Hepatic stellate cell (primary cell): ENCODE measurements around the gene DBN1.

Source experiments
- DNase-seq: peaks from one replicate; pipeline ENCODE4 v3.0.0; 2011; ENCODE audit warnings: low spot score

Gene DBN1

GRCh38 chr5:177443144-177443983 lies 30.1 kb downstream of the DBN1 start:
- no peak for DNase-seq

- no peak for DNase-seq
Measured at GRCh38 chr5:177442066-177442826, 31.2 kb downstream of the DBN1 start.

GRCh38 chr5:177440990-177441780 lies 32.2 kb downstream of the DBN1 start:
- no peak for DNase-seq

GRCh38 chr5:177440211-177440989 lies 33.0 kb downstream of the DBN1 start:
- no peak for DNase-seq

DNA sequence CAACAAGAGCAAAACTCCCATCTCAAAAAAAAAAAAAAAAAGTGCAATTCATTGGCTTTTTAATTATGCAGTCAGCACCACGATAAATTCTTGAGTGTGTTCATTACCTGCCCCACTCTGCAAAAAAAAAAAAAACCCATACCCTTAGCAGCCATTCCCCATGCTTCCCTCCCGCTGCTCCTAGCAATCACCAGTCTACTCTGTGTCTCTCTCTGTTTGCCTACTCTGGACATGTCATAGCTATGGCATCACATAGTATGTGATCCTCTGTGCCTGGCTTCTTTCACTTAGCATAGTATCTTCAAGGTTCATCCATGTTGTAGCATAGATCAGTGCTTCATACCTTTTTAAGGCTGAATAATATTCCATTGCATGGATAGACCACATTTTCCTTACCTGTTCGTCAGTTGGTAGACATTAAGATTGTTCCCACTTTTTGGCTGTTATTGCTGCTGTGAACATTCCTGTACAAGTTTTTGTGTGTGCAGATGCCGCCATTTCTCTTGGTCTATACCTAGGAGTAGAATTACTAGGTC lies 33.8 kb downstream of the DBN1 start:
- DNase-seq: no peak

GRCh38 chr5:177438468-177438867 lies 35.0 kb downstream of the DBN1 start:
- no peak for DNase-seq

GRCh38 chr5:177437623-177438022 lies 35.8 kb downstream of the DBN1 start:
- no peak for DNase-seq

DNA sequence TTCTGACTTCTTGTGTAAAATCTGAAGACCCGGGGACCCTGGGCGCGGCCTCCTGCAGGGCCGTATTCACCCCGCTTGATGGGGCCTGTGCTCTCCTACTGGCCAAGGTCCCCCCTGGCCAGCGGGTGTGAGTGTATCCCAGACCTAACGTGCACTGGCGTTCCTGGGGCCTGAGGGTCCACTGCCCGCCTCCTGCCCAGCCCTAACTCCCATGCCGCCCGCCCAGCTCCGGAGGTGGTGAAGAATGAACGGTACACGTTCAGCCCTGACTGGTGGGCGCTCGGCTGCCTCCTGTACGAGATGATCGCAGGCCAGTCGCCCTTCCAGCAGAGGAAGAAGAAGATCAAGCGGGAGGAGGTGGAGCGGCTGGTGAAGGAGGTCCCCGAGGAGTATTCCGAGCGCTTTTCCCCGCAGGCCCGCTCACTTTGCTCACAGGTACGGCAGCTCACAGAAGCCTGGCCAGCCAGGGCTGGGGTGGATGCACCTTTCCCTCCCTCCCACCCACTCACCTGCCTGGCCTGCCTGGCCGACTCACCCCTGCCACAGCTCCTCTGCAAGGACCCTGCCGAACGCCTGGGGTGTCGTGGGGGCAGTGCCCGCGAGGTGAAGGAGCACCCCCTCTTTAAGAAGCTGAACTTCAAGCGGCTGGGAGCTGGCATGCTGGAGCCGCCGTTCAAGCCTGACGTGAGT lies 37.4 kb downstream of the DBN1 start:
- no peak for DNase-seq

DNA sequence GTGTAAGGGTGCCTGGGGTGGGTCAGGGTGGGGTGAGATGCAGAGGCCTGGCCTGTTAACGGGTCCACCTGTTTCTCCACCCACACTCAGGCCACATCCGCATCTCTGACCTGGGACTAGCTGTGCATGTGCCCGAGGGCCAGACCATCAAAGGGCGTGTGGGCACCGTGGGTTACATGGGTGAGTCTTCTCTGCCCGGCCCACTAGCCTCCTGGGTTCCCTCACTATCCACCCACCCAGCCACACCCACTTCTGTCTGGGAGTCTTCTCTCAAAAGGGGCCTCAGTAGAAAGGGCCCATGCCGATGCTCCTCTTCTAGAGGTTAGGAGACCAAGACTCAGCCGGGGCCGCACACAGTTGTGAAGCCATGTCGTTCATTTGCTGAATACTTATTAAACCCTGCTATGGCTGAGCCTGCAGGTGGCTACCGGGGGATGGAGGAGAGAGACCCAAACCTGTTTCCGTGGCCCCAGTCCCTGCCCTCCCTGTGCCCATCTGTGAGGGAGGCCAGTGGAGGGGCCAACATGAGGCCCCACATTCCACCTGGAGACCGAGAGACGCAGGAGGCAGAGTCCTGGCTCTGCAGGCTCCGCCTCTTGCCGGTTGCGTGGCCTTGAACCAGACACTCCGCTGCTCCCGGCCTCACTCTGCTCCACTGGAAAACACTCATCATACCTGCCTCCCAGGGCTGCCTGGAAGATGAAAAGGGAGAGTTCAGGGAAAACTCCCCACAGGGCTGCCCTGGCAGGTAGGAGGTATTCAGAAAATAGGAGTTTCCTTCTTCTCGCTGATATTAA lies 38.3 kb downstream of the DBN1 start:
- no peak for DNase-seq

DNA sequence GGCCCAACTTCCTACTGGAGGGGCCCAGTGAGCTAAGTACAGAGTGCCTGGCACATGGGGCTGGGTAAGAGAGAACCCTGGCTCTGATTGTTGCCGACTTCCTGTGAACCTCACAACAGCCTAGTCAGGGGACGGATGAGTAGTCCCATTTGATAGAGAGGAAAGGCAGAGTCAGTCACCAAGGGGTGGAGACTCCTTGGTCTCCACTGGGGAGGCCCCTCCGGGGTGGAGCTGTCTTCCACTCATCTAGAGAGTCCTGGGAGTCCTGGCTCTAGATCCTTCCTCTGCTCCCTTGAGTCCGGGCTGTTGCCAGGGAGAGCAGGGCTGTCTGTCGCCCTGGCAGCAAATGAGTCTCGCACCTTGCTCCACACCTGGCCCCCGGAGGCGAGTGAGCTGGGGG lies 39.0 kb downstream of the DBN1 start:
- no peak for DNase-seq

GRCh38 chr5:177433658-177434217 lies 39.7 kb downstream of the DBN1 start:
- DNase-seq: no peak

- DNase-seq: no peak
Measured at GRCh38 chr5:177432839-177433657, 40.4 kb downstream of the DBN1 start.

DNA sequence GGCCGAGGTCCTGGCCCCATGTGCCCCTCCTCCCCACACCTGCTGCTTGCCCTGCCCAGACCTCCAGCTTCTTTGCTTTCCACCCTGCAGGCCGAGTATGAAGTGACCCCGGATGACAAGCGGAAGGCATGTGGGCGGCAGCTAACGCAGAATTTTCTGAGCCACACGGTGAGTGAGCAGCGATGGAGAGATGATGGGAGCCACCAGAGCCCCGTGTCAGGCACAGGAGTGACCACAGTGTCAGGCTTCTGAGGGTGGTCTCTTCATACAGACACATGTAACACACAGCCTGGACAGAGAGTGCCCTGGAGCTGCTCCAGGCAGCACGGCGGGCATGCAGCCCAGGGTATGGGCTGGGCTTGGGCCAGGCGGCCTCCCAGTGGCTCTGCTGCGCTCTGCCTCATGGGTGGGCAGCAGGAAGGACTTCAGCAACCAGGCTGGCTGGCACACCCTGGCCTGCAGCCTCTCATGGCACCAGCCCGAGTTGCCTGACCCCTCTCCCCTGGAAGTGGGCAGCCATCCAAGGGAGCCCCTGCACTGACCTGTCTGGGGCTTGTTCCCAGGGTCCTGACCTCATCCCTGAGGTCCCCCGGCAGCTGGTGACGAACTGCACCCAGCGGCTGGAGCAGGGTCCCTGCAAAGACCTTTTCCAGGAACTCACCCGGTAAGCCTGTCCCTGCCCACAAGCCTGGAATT lies 41.1 kb downstream of the DBN1 start:
- no peak for DNase-seq

DNA sequence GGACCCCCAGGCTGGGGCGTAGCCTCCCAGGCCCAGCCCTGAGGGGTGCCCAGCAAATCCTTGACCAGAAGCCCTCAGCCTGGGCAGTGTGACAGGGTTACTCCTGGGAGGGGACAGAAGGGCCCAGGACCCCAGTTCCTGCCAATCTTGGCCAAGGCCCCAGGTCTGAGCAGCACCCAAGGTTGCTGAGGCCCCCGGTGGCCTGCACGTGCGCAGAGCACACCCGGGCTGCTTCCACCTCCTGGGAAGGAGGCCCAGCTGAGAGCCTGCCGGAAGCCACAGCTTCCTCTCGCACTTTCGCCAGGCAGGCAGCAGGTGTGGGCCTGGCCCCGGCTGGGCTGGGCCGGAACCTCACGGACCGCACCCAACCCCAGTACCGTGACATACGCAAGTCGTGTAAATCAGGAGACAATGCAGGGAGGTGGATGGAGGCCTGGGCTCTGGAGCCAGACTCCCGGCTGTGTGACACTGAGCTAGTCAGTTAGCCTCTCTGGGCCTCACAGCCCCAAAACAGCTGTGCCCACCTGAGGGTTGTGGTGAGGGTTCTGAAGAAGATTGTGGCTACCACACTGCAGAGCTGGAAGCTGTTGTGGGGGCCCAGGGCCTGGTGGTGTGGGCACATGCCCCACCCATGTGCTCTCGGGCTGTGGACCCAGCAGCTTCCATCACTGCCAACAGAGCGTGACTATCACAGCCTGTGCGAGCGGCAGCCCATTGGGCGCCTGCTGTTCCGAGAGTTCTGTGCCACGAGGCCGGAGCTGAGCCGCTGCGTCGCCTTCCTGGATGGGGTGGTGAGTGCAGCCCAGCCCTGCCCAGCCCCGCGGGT lies 41.9 kb downstream of the DBN1 start:
- no peak for DNase-seq

- DNase-seq: no peak
Measured at GRCh38 chr5:177430972-177431316, 42.5 kb downstream of the DBN1 start.

DNA sequence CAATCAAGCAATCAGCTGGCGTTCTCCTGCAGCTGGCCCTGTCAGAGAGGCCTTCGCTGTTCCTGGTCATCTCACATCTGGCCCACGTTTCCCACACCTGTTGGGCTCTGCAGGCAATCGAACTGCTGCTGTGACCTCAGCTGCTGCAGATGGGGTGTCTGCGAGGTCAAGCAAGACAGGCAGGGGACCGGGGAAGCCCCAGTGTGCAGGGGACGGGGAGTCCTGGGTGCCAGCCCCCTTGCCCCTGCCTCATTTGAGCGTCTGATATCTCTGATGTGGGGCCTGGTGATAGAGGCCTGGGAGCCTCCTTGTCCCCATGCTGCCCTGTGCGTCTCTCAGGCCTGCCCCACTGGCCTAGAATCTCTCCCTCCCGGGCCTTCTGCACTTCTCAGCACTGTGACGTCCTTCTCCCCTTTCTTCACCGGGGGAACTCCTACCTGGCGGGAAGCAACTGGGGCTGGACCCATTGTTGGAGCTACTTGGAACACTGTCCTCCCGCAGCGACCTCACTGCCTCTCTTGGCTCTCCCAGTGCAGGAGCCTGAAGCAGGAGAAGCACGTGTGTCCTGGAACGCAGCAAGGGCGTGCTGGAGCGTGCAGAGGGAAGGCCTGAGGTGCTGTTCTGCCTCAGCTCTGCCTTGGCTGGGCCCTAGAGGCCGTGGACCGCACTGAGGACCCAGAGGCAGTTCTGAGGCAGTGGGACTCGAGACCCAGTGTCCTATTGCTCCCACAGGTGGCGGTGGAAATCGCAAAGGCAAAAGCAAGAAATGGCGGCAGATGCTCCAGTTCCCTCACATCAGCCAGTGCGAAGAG lies 43.1 kb downstream of the DBN1 start:
- DNase-seq: no peak
